ENCODE data around the gene PXN.
"Not testable (repeated sequence)": the region's sequence is repeated elsewhere in the genome, so short reads cannot be mapped to it uniquely, and the experiment has no call there.

The PXN gene

DNA sequence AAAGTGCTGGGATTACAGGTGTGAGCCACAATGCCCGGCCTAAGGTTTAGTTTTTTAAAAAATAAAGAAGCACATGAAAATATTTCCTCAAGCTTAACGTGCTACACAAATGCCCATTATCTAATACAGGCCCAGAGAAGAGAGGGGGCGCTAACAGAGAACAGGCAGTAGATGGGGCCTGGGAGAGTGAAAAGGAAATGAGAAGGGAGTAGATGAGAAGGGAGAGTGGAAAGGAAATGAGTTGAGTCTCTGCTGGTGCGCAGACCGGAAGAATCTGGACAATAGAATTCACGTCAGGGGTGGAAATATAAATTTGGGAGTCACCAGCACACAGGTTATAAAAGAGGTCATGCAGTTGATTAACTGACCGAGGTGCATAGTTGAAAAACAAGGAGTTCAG lies 10.7 kb downstream of the PXN start:
- TF ChIP-seq, protein P1, sequence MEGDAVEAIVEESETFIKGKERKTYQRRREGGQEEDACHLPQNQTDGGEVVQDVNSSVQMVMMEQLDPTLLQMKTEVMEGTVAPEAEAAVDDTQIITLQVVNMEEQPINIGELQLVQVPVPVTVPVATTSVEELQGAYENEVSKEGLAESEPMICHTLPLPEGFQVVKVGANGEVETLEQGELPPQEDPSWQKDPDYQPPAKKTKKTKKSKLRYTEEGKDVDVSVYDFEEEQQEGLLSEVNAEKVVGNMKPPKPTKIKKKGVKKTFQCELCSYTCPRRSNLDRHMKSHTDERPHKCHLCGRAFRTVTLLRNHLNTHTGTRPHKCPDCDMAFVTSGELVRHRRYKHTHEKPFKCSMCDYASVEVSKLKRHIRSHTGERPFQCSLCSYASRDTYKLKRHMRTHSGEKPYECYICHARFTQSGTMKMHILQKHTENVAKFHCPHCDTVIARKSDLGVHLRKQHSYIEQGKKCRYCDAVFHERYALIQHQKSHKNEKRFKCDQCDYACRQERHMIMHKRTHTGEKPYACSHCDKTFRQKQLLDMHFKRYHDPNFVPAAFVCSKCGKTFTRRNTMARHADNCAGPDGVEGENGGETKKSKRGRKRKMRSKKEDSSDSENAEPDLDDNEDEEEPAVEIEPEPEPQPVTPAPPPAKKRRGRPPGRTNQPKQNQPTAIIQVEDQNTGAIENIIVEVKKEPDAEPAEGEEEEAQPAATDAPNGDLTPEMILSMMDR (IDR thresholded peaks at IDR 0.05; ENCODE audit: low read depth, low read length): no peak
- no peak for DNase-seq (ENCODE audit: extremely low read depth, low read depth)

DNA sequence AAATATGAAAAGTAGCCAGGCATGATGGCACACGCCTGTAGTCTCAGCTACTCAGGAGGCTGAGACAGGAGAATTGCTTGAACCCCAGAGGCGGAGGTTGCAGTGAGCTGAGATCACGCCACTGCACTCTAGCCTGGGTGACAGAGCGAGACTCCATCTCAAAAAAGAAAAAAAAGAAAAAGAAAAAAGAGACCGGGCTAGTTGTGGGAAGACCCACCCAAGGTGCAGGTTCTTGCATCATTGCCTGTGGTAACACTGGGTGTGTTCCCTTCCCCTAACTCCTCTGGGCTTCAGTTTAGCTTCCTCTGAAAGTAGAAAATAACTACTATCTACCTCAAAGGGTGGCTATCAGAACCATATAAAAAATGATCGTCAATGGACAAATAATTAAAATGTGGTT lies 12.2 kb downstream of the PXN start:
- not testable (repeated sequence) for DNase-seq (ENCODE audit: extremely low read depth, low read depth)

DNA sequence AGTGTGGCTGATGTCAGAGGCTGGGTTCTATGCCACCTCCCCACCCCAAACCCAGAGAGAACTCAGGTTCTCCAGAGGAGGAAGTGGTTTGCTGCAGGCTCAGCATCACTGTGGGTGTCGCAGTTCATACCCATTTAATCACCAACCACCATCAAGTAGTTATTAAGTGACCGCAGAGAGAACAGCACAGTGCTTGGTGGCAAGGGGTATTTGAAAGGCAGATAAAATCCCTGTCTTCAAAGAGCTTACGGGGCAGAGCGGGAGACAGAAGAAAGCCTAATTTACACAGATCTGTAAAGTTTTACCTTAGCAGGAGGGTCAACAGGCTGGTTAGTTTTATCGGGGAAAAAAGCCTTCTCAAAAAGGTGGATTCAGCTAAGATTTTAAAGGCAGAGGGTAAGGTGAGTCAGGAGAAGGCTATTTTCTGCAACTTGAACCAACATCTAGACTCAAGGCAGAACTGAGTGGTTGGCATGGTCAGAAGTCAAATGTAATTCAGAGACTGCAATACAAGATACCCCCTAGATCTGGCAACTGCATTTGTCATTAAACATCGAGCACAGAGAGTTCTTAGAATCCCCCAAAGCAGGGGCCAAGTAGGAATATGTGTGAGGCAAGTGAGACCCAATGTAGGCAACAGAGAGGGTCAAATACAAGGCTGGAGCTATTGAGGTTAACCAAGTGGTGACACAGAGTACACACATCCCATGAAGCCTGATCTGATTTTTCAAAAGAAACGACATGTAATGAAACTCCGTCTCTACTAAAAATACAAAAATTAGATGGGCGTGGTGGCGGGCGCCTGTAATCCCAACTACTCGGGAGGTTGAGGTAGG lies 13.2 kb downstream of the PXN start:
- no peak for DNase-seq (ENCODE audit: extremely low read depth, low read depth)
- TF ChIP-seq, protein P1 (IDR thresholded peaks at IDR 0.05; ENCODE audit: low read depth, low read length): no peak

DNA sequence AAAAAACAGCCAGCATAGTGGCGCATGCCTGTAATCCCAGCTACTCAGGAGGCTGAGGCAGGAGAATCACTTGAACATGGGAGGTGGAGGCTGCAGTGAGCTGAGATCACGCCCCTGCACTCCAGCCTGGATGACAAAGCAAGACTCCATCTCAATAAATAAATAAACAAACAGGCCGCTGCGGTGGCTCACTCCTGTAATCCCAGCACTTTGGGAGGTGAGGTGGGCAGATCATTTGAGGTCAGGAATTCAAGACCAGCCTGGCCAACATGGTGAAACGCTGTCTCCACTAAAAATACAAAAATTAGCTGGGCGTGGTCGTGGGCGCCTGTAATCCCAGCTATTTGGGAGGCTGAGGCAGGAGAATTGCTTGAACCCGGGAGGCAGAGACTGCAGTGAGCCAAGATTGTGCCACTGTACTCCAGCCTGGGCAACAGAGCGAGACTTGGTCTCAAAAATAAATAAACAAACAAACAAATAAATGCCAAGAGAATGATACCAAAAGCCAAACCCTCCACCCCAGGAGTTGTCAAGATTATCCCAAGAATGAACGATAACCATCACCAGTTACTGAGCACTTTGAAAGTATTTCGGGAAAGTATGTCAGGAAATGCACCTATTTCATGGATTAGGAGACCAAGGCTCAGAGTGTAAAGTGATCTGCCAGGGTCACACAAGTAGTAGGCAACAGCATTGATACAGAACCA lies 14.0 kb downstream of the PXN start:
- not testable (repeated sequence) for DNase-seq (ENCODE audit: extremely low read depth, low read depth)

DNA sequence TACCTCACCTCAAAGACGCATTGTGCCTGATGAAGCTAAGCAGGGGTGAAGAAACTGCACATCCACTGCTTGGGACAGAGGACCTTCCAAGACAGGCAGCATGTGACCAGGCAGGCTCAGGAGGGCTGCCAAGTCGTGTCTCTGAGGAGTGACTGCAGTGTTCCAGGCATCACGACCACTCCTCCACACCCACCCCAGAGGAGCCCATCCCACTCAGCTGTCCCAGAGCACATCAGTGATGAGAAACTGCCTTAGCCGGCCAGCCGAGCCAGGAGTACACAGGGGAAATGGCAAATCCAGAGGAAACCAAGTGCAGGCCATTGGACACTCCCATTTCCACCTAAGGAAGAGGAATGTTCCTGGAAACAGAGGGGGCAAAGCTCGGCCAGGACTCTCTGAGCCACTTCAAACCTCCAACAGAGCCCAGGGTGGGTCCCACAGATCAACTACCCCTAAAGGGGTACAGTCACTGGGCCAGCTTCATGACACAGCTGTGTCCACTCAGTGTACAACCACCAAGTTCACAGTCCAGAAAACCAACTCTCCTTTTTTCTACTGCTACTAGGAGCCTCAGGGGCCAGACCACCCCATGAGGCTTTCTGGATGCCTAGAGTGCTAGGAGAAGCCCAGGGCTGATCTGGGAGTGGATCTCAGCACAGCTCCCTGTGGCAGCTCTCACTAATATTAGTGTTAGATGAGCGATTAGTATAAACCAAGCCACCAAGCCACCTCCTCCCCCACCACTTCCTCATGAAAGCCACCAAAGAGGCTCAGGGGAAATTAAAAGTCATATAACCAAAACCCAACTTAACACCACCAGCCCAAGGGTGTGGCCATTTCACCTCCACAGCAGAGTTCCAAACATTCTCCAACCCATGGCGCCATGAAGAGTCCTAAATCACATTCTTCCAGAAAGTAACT lies 15.4 kb downstream of the PXN start:
- TF ChIP-seq, protein P1 (IDR thresholded peaks at IDR 0.05; ENCODE audit: low read depth, low read length): no peak
- no peak for DNase-seq (ENCODE audit: extremely low read depth, low read depth)

DNA sequence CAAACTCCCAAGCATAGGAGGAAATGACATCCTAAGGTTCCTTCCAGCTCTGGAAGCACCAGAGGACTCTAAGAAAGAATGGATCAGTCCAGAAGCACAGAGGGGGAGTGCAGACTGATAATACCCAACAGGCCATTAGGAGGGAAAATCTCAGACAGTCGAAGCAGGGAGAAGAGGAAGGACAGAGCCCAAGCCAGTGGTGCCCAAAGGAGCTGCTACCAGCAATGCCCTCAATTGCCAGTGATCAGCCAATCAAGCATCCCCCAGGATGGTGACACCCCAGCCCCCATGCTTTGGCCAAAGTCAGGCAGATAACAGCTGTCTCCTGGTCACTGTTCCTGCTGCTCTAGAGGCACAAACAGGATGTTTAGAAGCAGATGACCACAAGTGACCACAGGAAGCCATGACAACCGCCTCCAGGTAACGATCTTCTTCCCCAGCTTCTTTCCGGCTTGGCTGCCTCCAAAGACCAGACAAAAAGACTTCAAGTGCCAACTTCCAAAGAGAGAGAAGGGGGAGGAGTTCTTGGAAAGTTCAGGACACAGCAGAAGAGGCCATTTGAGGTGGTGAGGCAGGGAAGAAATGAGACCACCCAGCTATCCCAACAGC lies 16.2 kb downstream of the PXN start:
- TF ChIP-seq, protein P1 (IDR thresholded peaks at IDR 0.05; ENCODE audit: low read depth, low read length): no peak
- no peak for DNase-seq (ENCODE audit: extremely low read depth, low read depth)

DNA sequence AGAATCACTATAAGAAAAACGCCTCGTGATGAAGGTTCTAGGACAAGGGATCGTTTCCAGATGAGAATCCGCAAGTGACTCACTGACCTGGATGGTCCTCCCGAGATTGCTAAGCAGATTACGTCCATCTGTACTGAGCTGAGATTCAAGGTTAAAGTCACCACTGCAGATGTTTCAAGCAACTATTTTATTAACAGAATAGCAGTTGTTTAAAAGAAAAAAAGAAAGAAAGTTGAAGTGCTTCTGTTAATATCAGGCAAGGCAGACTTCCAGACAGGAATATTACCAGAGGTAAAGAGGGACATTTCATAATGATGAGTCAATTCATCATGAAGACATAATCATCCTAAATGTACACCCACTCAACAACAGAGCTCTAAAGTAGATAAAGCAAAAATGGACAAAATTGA lies 17.9 kb downstream of the PXN start:
- TF ChIP-seq, protein P1 (IDR thresholded peaks at IDR 0.05; ENCODE audit: low read depth, low read length): no peak
- no peak for DNase-seq (ENCODE audit: extremely low read depth, low read depth)

All from AG09319 (cell line).